Osteoblast (primary cell): Measurements from ENCODE around the gene CXCR6. TPM values are rescaled to one million over a fixed set of nuclear protein-coding genes. Genes with fewer than 3 reads are reported as not detected.

Experiments used
- DNase-seq: peaks from one replicate; pipeline ENCODE4 v3.0.0; 2011; ENCODE audit warnings: low spot score, mixed read lengths; ENCODE audit not compliant: insufficient read length; ENCODE audit errors: missing footprints
- H2AFZ ChIP-seq: 2 replicates; pipeline ENCODE4 v1.6.0; 2011; ENCODE audit warnings: mild to moderate bottlenecking, low read length
- H3K27ac ChIP-seq: 2 replicates; pipeline ENCODE4 v1.5.1; 2011; ENCODE audit warnings: mild to moderate bottlenecking, low read depth, low read length, moderate library complexity
- H3K27me3 ChIP-seq: 2 replicates; pipeline ENCODE4 v1.6.0; 2012; ENCODE audit warnings: mild to moderate bottlenecking, control low read depth, inconsistent platforms, low read length, moderate library complexity; ENCODE audit not compliant: insufficient read depth
- H3K36me3 ChIP-seq: 2 replicates; pipeline ENCODE4 v1.5.1; 2011; ENCODE audit warnings: mild to moderate bottlenecking, low read length, control low read depth, moderate library complexity; ENCODE audit not compliant: insufficient read depth
- H3K4me1 ChIP-seq: 2 replicates; pipeline ENCODE4 v1.5.1; 2011; ENCODE audit warnings: mild to moderate bottlenecking, low read length, control low read depth, moderate library complexity; ENCODE audit not compliant: insufficient read depth
- H3K4me2 ChIP-seq: 2 replicates; pipeline ENCODE4 v1.6.0; 2011; ENCODE audit warnings: mild to moderate bottlenecking, low read length; ENCODE audit not compliant: insufficient read depth
- H3K4me3 ChIP-seq: fragments of 200-600 bp; sonication (generic); 3 replicates; pipeline ENCODE4 v1.5.1; 2012; ENCODE audit warnings: mild to moderate bottlenecking, low read length, inconsistent platforms; ENCODE audit not compliant: insufficient read depth
- H3K79me2 ChIP-seq: 2 replicates; pipeline ENCODE4 v1.6.0; 2012; ENCODE audit warnings: mild to moderate bottlenecking, low read length, control low read depth, inconsistent platforms; ENCODE audit not compliant: insufficient read depth
- H3K9me3 ChIP-seq: 2 replicates; pipeline ENCODE4 v1.5.1; 2011; ENCODE audit warnings: low read depth, low read length, control low read depth
- H4K20me1 ChIP-seq: 2 replicates; pipeline ENCODE4 v1.6.0; 2012; ENCODE audit warnings: mild to moderate bottlenecking, low read length, control low read depth; ENCODE audit not compliant: insufficient read depth
- CTCF ChIP-seq: IDR thresholded peaks from 2 replicates; pipeline ENCODE4 v1.5.1; 2011; ENCODE audit warnings: mild to moderate bottlenecking, low read depth, low read length, moderate library complexity; ENCODE audit errors: extremely low read depth
- total RNA-seq: library from RNA; depleted of rRNA; stranded (reverse); fragments of >200 nt; gene quantifications from 2 replicates; pipeline ENCODE4 v1.2.3, GENCODE V29; 2012

CXCR6 gene
- total RNA-seq, 1 donor: not detected

DNA sequence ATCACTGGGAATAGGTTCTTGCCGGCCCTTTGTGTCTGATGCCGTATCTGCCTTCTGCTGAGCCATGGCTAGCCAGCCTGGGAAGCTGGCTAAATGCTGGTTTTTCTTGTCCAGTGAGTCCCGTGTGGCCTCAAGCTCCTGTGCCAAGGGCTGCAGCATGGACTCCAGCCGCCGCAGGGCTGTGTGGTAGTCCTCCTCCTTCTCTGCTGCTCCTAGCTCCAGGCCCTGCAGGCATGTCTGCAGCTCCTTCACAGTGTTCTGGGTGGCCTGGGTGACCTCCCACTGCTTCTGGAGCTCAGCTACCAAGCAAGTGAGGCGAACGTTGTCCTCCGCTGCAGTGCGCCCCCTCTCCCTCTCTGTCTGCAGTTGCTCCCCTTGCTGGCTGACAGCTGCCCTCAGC lies 24.9 kb downstream of the CXCR6 start:
- H3K36me3 ChIP-seq: peaks cover 57% of the 10 kb centered on the region
- no peaks in the 10 kb centered on the region for H3K27me3 ChIP-seq
- H3K79me2 ChIP-seq: no peaks in the 10 kb centered on the region
- peaks cover 22% of the 10 kb centered on the region for H3K4me1 ChIP-seq
- H2AFZ ChIP-seq: no peak overlapping the region
- no peak overlapping the region for H3K4me2 ChIP-seq
- peaks cover 6% of the 10 kb centered on the region for H4K20me1 ChIP-seq
- H3K9me3 ChIP-seq: no peaks in the 10 kb centered on the region
- TF ChIP-seq CTCF: no peak
- no peak overlapping the region for H3K27ac ChIP-seq
- DNase-seq: no peak
- H3K4me3 ChIP-seq: no peak overlapping the region

DNA sequence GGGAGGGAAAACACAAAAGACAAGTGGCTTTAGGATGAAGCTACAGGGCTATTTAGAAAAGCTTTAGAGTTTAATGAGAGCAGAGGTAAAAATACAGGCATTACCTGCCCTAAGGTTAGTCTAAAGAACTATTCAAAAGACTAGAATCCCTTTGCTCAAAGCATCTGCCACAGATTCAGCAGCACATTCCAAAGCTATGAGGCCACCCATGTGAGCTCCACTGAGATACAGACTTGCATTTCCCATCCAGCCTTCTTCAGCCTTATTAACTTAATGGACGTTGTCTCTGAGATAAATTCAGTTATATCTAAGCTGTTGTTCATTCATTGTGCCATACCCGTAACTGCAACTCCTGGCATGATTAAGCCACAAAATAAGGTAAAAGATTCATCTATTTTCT lies 25.4 kb downstream of the CXCR6 start:
- H3K4me3 ChIP-seq: no peak overlapping the region
- no peaks in the 10 kb centered on the region for H3K9me3 ChIP-seq
- peaks cover 28% of the 10 kb centered on the region for H3K4me1 ChIP-seq
- H2AFZ ChIP-seq: no peak overlapping the region
- no peaks in the 10 kb centered on the region for H3K27me3 ChIP-seq
- H3K27ac ChIP-seq: no peak overlapping the region
- peaks cover 6% of the 10 kb centered on the region for H4K20me1 ChIP-seq
- no peak for TF ChIP-seq CTCF
- peak; percentile 89 for DNase-seq
- peaks cover 56% of the 10 kb centered on the region for H3K36me3 ChIP-seq
- H3K4me2 ChIP-seq: no peak overlapping the region
- H3K79me2 ChIP-seq: no peaks in the 10 kb centered on the region

DNA sequence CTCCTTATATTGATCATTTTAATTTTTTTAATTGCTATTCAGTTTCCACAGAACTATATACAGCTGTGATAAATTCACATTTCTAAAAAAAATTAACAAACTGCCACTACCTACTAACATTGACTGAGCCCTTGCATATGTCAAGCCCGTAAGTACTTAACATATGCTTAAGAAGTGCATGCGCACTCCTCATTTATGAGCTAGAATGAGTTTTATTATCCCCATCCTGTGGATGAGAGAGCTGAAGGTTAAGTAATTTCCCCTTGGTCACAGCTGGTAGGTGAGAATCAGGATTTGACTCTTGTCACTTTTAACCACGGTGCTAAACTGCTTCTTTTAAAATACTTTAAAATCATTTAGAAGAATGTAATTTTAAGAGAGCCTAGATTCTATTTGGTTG lies 25.9 kb downstream of the CXCR6 start:
- no peak overlapping the region for H3K4me3 ChIP-seq
- peaks cover 6% of the 10 kb centered on the region for H4K20me1 ChIP-seq
- H2AFZ ChIP-seq: no peak overlapping the region
- H3K27ac ChIP-seq: no peak overlapping the region
- no peaks in the 10 kb centered on the region for H3K9me3 ChIP-seq
- H3K36me3 ChIP-seq: peaks cover 52% of the 10 kb centered on the region
- DNase-seq: no peak
- peaks cover 29% of the 10 kb centered on the region for H3K4me1 ChIP-seq
- no peak overlapping the region for H3K4me2 ChIP-seq
- TF ChIP-seq CTCF: no peak
- H3K27me3 ChIP-seq: no peaks in the 10 kb centered on the region
- H3K79me2 ChIP-seq: no peaks in the 10 kb centered on the region

DNA sequence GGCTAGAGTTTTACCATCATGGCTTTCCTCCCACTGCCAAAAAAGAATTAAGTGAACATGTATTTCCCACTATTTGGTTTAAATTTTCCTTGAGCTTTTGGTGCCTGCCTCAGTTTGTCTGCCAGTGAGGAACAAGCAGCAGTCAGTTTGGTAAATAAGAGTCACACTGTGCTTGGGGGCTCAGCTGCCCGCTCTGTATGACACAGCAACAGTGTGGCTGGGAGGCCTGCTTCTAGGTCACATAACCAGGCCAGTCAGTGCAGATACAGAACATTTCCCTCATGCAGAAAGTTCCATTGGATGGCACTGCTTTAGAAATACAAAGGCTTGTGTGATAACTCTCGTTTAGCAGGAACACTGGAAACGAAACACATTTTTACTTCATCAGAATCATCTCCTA lies 26.7 kb downstream of the CXCR6 start:
- H3K4me1 ChIP-seq: peaks cover 29% of the 10 kb centered on the region
- H3K27ac ChIP-seq: no peak overlapping the region
- peaks cover 6% of the 10 kb centered on the region for H4K20me1 ChIP-seq
- no peaks in the 10 kb centered on the region for H3K79me2 ChIP-seq
- H3K9me3 ChIP-seq: no peaks in the 10 kb centered on the region
- no peak overlapping the region for H3K4me2 ChIP-seq
- H2AFZ ChIP-seq: no peak overlapping the region
- no peak for TF ChIP-seq CTCF
- H3K4me3 ChIP-seq: no peak overlapping the region
- DNase-seq: no peak
- no peaks in the 10 kb centered on the region for H3K27me3 ChIP-seq
- H3K36me3 ChIP-seq: peaks cover 50% of the 10 kb centered on the region
